ENCODE data around the gene TTC39B.

Gene TTC39B

GRCh38 chr9:15300218-15300617 is 6.8 kb downstream of the TTC39B start:
- no peak overlapping the region for H3K27ac ChIP-seq
- TF ChIP-seq ZFX (IDR thresholded peaks at IDR 0.05; ENCODE audit: borderline replicate concordance) (no peak), CTCF (IDR thresholded peaks at IDR 0.05) (no peak)

GRCh38 chr9:15299374-15299939 is 7.6 kb downstream of the TTC39B start:
- TF ChIP-seq CTCF (IDR thresholded peaks at IDR 0.05) (no peak), ZFX (IDR thresholded peaks at IDR 0.05; ENCODE audit: borderline replicate concordance) (no peak)
- H3K27ac ChIP-seq = no peak overlapping the region

- H3K27ac ChIP-seq = no peak overlapping the region
- TF ChIP-seq ZFX (IDR thresholded peaks at IDR 0.05; ENCODE audit: borderline replicate concordance) = no peak
- TF ChIP-seq CTCF (IDR thresholded peaks at IDR 0.05) = no peak
These were observed 8.7 kb downstream of the TTC39B start for GRCh38 chr9:15298362-15298761.

DNA sequence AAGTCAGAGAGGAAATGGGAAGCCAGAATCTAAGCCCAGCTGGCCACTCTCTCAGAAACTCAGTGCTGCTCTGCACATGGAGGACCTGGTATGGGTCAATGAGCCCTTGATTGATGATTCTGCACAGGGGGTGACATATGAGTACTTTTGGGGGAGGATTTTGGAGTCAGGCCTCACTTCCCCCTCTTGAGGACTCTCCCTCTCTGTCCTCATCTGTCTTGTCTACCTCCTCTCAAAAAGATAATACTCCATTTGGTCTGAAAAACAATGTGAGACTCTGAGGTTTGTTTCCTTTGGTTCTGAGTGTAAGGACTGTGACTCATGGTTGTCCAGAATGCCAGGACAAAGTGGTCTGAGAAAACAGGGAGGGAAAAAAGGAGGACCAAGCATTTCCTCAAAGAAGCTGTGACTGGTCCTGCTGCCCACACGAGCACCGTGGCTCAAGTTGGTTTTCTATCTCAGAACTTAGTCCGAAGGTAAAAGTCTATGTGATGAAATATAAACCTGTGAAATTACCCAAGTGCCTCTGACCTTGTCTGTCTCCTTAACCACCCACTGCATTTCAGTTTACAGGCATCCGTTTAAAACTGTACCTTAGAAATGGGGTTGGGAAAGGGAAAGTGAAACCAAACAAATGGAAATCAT is 11.1 kb downstream of the TTC39B start:
- TF ChIP-seq CTCF (IDR thresholded peaks at IDR 0.05) (no peak), ZFX (IDR thresholded peaks at IDR 0.05; ENCODE audit: borderline replicate concordance) (no peak)
- H3K27ac ChIP-seq = no peak overlapping the region

DNA sequence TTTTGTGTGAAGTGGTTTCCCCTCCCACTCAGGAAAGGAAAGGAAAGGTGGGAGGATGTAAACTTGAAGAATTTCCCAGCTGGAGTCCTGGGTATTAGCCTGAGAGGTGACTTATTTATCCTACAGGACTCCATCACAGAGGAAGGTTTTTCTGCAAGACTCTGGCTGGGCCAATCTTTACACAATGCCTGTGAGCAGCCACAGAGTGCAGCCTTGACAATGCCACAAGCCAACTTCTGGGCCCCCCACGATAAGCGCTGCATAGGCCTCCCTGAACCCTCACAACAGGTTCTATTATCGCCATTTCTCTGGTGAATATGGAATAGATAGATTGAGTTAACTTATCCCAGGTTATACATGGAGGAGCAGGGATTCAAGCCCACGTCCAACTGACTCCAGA is 12.4 kb downstream of the TTC39B start:
- no peak overlapping the region for H3K27ac ChIP-seq

DNA sequence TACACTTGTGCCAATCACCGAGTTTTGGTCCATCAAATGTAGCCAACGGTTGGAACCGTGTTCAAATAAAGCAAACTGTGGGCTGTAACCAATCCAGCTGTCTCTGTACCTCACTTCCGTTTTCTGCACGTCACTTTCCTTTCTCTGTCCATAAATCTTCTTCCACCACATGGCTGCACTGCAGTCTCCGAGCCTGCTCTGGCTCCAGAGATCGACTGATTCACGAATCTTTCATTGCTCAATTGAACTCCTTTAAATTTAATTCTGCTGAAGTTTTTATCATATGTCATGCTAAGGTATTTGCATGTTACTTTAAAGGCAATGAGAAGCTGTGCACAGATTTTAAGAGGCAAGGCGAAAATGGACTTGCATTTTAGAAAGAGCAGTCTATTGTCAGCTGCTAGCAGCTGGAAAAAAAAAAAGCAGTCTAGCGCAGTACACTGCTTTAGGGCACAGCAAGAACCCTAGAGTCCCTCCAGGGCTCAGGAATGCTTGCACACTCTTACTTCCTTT is 13.2 kb downstream of the TTC39B start:
- no peak for TF ChIP-seq ZFX (IDR thresholded peaks at IDR 0.05; ENCODE audit: borderline replicate concordance)
- TF ChIP-seq CTCF (IDR thresholded peaks at IDR 0.05) = no peak
- no peak overlapping the region for H3K27ac ChIP-seq

More for the DNA sequence above, 12.4 kb downstream of the TTC39B start:
- no peak for TF ChIP-seq CTCF (IDR thresholded peaks at IDR 0.05)
- TF ChIP-seq ZFX (IDR thresholded peaks at IDR 0.05; ENCODE audit: borderline replicate concordance) = no peak

- H3K27ac ChIP-seq = no peak overlapping the region
- TF ChIP-seq CTCF (IDR thresholded peaks at IDR 0.05) (no peak), ZFX (IDR thresholded peaks at IDR 0.05; ENCODE audit: borderline replicate concordance) (no peak)
These were observed 13.9 kb downstream of the TTC39B start for GRCh38 chr9:15293084-15293483.
